ENCODE measurements around the gene RBM47. TPM values are rescaled to one million over a fixed set of nuclear protein-coding genes. Genes with fewer than 3 reads are reported as not detected.
A peak's percentile ranks its signal among the peaks of the same experiment; 100 is the strongest.

RBM47 gene
- total RNA-seq, 2 experiments from 2014 or later: 0.27 to 0.92 TPM

- ChIA-PET CTCF (interaction anchor here (0.6 kb wide), 1 partner anchor 60 kb away, joined by 3 read pairs; no protein-coding TSS in a partner anchor), POLR2A (no interaction called here)
- no peaks in the 10 kb centered on the region for H3K4me1 Mint-ChIP-seq (ENCODE audit: low read depth)
- intact Hi-C loops (cut with DNase I, micrococcal nuclease): no loop called here
- no peaks in the 10 kb centered on the region for H3K9me3 Mint-ChIP-seq
- no peak overlapping the region for H3K4me3 ChIP-seq (ENCODE audit: low read length)
- H3K27me3 ChIP-seq (ENCODE audit: control insufficient read depth in 1 of 2, insufficient read depth in 2 of 2, low read length in 2 of 2): no peaks in the 10 kb centered on the region
- no peak for ATAC-seq (ENCODE audit: poor library complexity)
- TF ChIP-seq, protein P1, sequence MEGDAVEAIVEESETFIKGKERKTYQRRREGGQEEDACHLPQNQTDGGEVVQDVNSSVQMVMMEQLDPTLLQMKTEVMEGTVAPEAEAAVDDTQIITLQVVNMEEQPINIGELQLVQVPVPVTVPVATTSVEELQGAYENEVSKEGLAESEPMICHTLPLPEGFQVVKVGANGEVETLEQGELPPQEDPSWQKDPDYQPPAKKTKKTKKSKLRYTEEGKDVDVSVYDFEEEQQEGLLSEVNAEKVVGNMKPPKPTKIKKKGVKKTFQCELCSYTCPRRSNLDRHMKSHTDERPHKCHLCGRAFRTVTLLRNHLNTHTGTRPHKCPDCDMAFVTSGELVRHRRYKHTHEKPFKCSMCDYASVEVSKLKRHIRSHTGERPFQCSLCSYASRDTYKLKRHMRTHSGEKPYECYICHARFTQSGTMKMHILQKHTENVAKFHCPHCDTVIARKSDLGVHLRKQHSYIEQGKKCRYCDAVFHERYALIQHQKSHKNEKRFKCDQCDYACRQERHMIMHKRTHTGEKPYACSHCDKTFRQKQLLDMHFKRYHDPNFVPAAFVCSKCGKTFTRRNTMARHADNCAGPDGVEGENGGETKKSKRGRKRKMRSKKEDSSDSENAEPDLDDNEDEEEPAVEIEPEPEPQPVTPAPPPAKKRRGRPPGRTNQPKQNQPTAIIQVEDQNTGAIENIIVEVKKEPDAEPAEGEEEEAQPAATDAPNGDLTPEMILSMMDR (IDR thresholded peaks at IDR 0.05): no peak
- H3K4me1 ChIP-seq (ENCODE audit: insufficient read depth, low read length): no peaks in the 10 kb centered on the region
- H3K27ac ChIP-seq (ENCODE audit: low read depth in 1 of 2, low read length in 2 of 2): no peak overlapping the region
- no peak overlapping the region for H3K4me3 Mint-ChIP-seq
- no peaks in the 10 kb centered on the region for H3K27me3 Mint-ChIP-seq
- DNase-seq: peak in 2 of 14 experiments; percentile 28 to 31
- no peaks in the 10 kb centered on the region for H3K36me3 Mint-ChIP-seq (ENCODE audit: low read depth)
- no peaks in the 10 kb centered on the region for H3K9me3 ChIP-seq (ENCODE audit: control insufficient read depth in 1 of 2, insufficient read depth in 1 of 2, low read length in 2 of 2)
- no peak overlapping the region for H3K27ac Mint-ChIP-seq
- no peaks in the 10 kb centered on the region for H3K36me3 ChIP-seq (ENCODE audit: insufficient read depth, low read length)
Observed at GRCh38 chr4:40462326-40462725, 167.3 kb downstream of the RBM47 start.

GRCh38 chr4:40461879-40462278 lies 167.8 kb downstream of the RBM47 start:
- intact Hi-C loops (cut with DNase I, micrococcal nuclease): no loop called here
- ATAC-seq (ENCODE audit: poor library complexity): no peak

DNA sequence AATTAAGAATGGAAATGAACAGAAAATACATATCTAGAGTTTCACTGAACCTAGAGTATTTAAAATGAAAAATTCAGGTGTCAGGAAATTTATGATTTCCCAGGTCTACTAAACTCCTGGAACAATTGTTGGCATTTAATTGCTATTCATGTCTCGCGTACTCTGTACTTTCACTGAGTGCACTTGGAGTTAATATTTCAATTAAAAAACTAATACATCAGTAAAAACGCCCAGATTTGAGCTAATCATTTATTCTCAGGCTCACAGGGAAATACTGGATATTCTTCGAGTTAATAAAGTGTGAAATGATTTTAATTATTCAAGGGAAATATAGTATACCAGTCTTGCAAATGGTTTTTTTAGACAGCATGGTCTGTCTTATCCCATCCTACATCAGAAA lies 168.6 kb downstream of the RBM47 start:
- intact Hi-C loops (cut with DNase I, micrococcal nuclease): no loop called here
- no peak overlapping the region for H3K27ac ChIP-seq (ENCODE audit: low read depth in 1 of 2, low read length in 2 of 2)
- no peaks in the 10 kb centered on the region for H3K36me3 Mint-ChIP-seq (ENCODE audit: low read depth)
- no peak overlapping the region for H3K4me3 Mint-ChIP-seq
- H3K27me3 ChIP-seq (ENCODE audit: control insufficient read depth in 1 of 2, insufficient read depth in 2 of 2, low read length in 2 of 2): no peaks in the 10 kb centered on the region
- no peaks in the 10 kb centered on the region for H3K4me1 Mint-ChIP-seq (ENCODE audit: low read depth)
- DNase-seq (no peak), ATAC-seq (ENCODE audit: poor library complexity) (no peak)
- TF ChIP-seq, protein P1 (IDR thresholded peaks at IDR 0.05): no peak
- no peaks in the 10 kb centered on the region for H3K36me3 ChIP-seq (ENCODE audit: insufficient read depth, low read length)
- ChIA-PET CTCF (no interaction called here), POLR2A (no interaction called here)
- no peak overlapping the region for H3K4me3 ChIP-seq (ENCODE audit: low read length)
- no peaks in the 10 kb centered on the region for H3K4me1 ChIP-seq (ENCODE audit: insufficient read depth, low read length)
- H3K9me3 Mint-ChIP-seq: no peaks in the 10 kb centered on the region
- H3K27me3 Mint-ChIP-seq: no peaks in the 10 kb centered on the region
- no peak overlapping the region for H3K27ac Mint-ChIP-seq
- no peaks in the 10 kb centered on the region for H3K9me3 ChIP-seq (ENCODE audit: control insufficient read depth in 1 of 2, insufficient read depth in 1 of 2, low read length in 2 of 2)

More at GRCh38 chr4:40461879-40462278, 167.8 kb downstream of the RBM47 start:
- no peak overlapping the region for H3K27ac ChIP-seq (ENCODE audit: low read depth in 1 of 2, low read length in 2 of 2)
- H3K27me3 ChIP-seq (ENCODE audit: control insufficient read depth in 1 of 2, insufficient read depth in 2 of 2, low read length in 2 of 2): no peaks in the 10 kb centered on the region
- no peak for DNase-seq
- Mint-ChIP-seq H3K27ac (no peak overlapping the region), H3K27me3 (no peaks in the 10 kb centered on the region), H3K4me3 (no peak overlapping the region), H3K4me1 (ENCODE audit: low read depth) (no peaks in the 10 kb centered on the region), H3K9me3 (no peaks in the 10 kb centered on the region), H3K36me3 (ENCODE audit: low read depth) (no peaks in the 10 kb centered on the region)
- ChIA-PET POLR2A (no interaction called here), CTCF (interaction anchor here (0.6 kb wide), 1 partner anchor 61 kb away, joined by 3 read pairs; no protein-coding TSS in a partner anchor)
- H3K4me1 ChIP-seq (ENCODE audit: insufficient read depth, low read length): no peaks in the 10 kb centered on the region
- H3K36me3 ChIP-seq (ENCODE audit: insufficient read depth, low read length): no peaks in the 10 kb centered on the region
- TF ChIP-seq, protein P1 (IDR thresholded peaks at IDR 0.05): no peak
- H3K9me3 ChIP-seq (ENCODE audit: control insufficient read depth in 1 of 2, insufficient read depth in 1 of 2, low read length in 2 of 2): no peaks in the 10 kb centered on the region
- H3K4me3 ChIP-seq (ENCODE audit: low read length): no peak overlapping the region

Measured in CD4-positive, alpha-beta T cell (primary cell).